ENCODE data around the gene UHRF2.

UHRF2 gene

DNA sequence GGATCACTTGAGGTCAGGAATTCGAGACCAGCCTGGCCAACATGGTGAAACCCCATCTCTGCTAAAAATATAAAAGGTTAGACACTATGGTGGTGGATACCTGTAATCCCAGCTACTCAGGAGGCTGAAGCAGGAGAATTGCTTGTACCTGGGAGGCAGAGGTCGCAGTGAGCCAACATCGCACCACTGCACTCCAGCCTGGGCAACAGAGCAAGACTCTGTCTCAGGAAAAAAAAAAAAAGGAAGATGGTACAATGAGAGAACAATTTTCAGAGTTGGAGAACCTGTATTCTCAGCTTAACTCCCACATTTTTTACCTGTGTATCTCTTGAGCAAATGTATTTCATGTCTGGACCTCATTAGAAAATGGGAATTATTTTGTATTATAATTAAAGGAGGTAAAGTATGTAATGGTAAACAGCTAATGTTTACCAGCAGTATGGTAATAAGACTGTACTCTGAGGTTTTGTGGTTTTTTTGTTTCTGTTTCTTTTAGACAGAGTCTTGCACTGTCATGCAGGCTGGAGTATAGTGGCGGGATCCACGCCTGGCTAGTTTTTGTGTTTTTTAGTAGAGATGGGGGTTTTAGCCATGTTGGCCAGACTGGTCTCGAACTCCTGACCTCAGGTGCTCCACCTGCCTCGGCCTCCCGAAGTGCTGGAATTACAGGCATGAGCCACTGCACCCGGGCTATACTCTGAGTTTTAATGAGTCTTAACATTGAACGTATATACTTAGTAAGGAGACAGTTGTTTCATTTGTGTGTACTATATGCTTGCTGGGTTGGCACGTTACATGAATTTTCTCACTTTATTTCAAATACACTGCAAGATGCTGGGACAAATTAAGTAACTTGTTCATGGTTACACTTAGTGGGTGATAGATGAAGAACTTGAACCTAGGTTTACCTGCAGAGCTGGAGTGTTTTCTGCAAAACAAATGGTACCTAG lies 16.2 kb downstream of the UHRF2 start:
- no peaks in the 10 kb centered on the region for H3K9me3 ChIP-seq
- peak overlapping the region in 1 of 2 experiments; percentile 22 for H3K4me3 ChIP-seq (ENCODE audit: low read depth in 1 of 2, low read length in 1 of 2)
- H3K27me3 ChIP-seq: no peaks in the 10 kb centered on the region
- no peaks in the 10 kb centered on the region for H3K36me3 ChIP-seq
- H3K27ac ChIP-seq: peak overlapping the region; percentile 72
- peaks cover 15 to 25% of the 10 kb centered on the region in 2 experiments for H3K4me1 ChIP-seq (ENCODE audit: control insufficient read depth in 1 of 2, insufficient read depth in 1 of 2, low read depth in 1 of 2, low read length in 1 of 2)
- TF ChIP-seq, protein P1, sequence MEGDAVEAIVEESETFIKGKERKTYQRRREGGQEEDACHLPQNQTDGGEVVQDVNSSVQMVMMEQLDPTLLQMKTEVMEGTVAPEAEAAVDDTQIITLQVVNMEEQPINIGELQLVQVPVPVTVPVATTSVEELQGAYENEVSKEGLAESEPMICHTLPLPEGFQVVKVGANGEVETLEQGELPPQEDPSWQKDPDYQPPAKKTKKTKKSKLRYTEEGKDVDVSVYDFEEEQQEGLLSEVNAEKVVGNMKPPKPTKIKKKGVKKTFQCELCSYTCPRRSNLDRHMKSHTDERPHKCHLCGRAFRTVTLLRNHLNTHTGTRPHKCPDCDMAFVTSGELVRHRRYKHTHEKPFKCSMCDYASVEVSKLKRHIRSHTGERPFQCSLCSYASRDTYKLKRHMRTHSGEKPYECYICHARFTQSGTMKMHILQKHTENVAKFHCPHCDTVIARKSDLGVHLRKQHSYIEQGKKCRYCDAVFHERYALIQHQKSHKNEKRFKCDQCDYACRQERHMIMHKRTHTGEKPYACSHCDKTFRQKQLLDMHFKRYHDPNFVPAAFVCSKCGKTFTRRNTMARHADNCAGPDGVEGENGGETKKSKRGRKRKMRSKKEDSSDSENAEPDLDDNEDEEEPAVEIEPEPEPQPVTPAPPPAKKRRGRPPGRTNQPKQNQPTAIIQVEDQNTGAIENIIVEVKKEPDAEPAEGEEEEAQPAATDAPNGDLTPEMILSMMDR (IDR thresholded peaks at IDR 0.05): no peak

DNA sequence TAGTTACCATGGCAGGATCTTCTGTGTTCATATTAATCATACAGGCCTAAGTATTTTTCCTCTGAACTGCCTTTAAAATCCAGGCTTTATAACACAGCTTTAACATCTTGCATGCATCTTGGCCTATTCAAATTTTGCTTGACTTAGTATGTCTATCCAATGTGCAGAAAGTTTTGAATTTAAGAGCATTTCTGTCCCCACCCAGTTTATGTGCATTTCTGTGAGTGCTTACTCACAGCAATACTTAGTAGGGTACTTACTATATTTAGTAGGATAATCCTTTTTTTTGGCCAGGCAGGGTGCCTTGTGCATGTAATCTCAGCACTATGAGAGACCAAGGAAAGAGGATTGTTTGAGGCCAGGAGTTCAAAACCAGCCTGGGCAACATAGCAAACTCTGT lies 18.0 kb downstream of the UHRF2 start:
- H3K27me3 ChIP-seq: no peaks in the 10 kb centered on the region
- H3K4me3 ChIP-seq (ENCODE audit: low read depth in 1 of 2, low read length in 1 of 2): no peak overlapping the region
- TF ChIP-seq, protein P1 (IDR thresholded peaks at IDR 0.05): no peak
- H3K36me3 ChIP-seq: no peaks in the 10 kb centered on the region
- H3K27ac ChIP-seq: no peak overlapping the region
- H3K9me3 ChIP-seq: no peaks in the 10 kb centered on the region
- H3K4me1 ChIP-seq (ENCODE audit: control insufficient read depth in 1 of 2, insufficient read depth in 1 of 2, low read depth in 1 of 2, low read length in 1 of 2): peaks cover 15 to 25% of the 10 kb centered on the region in 2 experiments

DNA sequence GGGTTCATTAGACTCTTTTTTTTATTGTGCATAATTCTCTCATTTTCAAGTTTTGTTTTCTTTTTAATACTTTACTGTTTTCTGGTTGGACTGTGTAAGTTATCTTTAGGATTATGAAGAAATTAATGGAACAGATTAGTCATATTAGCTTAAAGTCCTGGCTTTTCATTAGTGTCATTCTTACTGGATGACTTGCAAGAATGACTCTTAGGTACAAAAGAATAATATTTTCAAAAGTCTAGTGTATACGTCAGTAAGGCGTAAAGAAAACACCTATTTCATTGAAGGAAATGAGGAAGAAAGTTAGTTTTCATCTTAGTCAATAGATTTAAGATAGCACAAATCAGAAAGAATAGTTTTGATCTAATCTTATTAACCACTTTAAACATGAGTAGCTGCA lies 20.4 kb downstream of the UHRF2 start:
- TF ChIP-seq, protein P1 (IDR thresholded peaks at IDR 0.05): no peak

DNA sequence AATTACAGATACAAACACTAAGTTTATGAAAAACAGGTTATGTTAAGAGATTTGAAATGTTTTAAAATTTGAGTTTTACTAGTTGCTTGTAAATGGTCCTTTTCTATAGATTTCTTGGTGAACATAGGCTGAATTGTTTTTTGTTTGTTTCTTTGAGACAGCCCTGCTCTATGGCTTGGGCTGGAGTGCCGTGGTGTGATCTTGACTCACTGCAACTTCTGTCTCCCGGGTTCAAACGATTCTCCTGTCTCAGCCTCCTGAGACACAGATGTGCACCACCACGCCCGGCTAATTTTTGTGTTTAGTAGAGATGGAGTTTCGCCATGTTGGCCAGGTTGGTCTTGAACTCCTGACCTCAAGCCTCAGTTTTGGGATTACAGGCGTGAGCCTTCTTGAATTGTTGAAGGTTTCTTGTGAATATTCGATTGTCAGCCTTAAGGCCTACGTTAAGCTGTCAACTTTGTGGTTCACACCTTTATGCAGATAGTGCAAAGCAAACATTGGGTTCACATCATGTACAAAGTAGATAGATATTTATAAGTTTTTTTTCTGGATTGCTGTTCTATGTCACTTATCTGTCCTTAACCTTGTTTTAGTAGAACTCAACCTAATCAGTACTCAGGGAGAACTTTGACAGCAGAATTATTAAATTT lies 26.2 kb downstream of the UHRF2 start:
- H3K36me3 ChIP-seq: no peaks in the 10 kb centered on the region
- no peak overlapping the region for H3K4me3 ChIP-seq (ENCODE audit: low read depth in 1 of 2, low read length in 1 of 2)

More for the DNA sequence above, 20.4 kb downstream of the UHRF2 start:
- H3K27me3 ChIP-seq: no peaks in the 10 kb centered on the region
- H3K36me3 ChIP-seq: no peaks in the 10 kb centered on the region
- no peaks in the 10 kb centered on the region for H3K9me3 ChIP-seq
- peaks cover 15 to 25% of the 10 kb centered on the region in 2 experiments for H3K4me1 ChIP-seq (ENCODE audit: control insufficient read depth in 1 of 2, insufficient read depth in 1 of 2, low read depth in 1 of 2, low read length in 1 of 2)
- H3K27ac ChIP-seq: no peak overlapping the region
- H3K4me3 ChIP-seq (ENCODE audit: low read depth in 1 of 2, low read length in 1 of 2): no peak overlapping the region

DNA sequence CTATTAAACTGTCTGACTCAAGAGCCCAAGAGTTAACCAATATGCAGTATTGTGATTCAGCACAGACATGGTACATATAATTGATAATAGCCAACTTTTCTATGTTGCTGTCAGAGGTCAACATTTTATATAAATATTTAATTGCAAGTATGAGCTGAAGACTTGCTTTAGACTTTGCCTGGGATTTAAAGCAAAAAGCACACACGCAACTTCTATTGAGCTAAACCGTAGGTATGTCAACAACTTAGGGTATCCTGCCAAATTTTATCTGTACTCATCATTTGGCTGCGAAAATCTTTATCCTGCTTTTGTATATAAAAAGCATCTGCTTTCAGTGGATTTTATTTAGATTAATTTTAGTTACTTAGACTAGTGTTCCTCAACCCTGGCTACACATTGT lies 27.4 kb downstream of the UHRF2 start:
- Histone ChIP-seq H3K27me3 (no peaks in the 10 kb centered on the region), H3K9me3 (no peaks in the 10 kb centered on the region), H3K27ac (no peak overlapping the region), H3K36me3 (no peaks in the 10 kb centered on the region), H3K4me1 (ENCODE audit: control insufficient read depth in 1 of 2, insufficient read depth in 1 of 2, low read depth in 1 of 2, low read length in 1 of 2) (peaks cover 9 to 14% of the 10 kb centered on the region in 2 experiments), H3K4me3 (ENCODE audit: low read depth in 1 of 2, low read length in 1 of 2) (no peak overlapping the region)
- TF ChIP-seq, protein P1 (IDR thresholded peaks at IDR 0.05): no peak

More for the DNA sequence above, 26.2 kb downstream of the UHRF2 start:
- no peaks in the 10 kb centered on the region for H3K27me3 ChIP-seq
- H3K27ac ChIP-seq: no peak overlapping the region
- H3K4me1 ChIP-seq (ENCODE audit: control insufficient read depth in 1 of 2, insufficient read depth in 1 of 2, low read depth in 1 of 2, low read length in 1 of 2): peaks cover 2 to 8% of the 10 kb centered on the region in 2 experiments
- no peaks in the 10 kb centered on the region for H3K9me3 ChIP-seq
- TF ChIP-seq, protein P1 (IDR thresholded peaks at IDR 0.05): no peak
